HG02981 (cell line): Measurements from ENCODE around the gene TENT4A.

ENCODE experiments used
- ATAC-seq: cut with Tn5 transposase; IDR thresholded peaks from one replicate; pipeline ENCODE4 v1.9.1; 2021; ENCODE audit warnings: mild to moderate bottlenecking, moderate library complexity; ENCODE audit not compliant: unreplicated experiment

TENT4A gene

DNA sequence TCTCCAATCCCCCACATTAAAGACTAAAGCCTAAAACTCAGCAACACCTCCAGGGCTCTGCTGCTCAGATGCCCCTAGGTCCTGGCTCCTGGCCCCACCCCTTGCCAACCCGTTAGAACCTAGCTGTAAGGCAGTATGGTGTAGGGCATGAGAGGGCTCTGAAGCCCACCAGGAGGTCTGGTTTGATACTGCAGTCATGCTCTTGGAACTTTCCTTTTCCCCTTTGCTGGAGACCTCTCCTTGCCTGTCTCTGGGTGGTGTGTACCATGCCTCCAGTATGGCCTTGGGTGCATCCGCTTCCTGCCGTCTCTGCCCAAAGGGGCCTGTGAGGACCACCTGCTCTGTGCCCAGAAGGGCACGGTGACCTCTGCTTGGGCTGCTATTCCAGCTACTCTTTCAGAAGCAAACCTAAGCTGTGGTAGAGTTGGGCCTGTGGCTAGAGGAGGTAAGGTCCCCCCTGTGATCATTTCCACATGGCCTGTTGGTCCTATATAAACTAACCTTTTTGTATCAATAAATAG is 3.5 kb downstream of the TENT4A start:
- no peak for ATAC-seq

DNA sequence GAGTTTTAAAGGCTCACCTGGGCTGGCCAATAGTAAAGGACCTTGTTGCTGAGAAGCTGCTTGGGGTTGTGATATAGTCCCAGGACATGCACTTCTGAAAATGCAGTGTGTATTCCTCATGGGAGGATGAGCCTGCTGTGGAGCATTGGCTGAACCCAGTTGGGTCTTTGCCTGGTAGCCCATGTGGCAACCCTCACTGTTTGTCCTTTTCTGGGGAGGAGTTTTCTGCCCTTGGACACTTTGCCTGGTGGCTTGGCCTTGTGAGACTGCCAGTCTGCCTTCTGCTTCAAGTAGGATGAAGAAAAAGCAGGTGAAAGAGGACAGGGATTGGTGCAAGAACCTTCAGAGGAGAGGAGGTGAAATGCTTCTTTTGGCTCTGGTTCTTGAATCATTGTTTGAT is 4.0 kb downstream of the TENT4A start:
- ATAC-seq: no peak

DNA sequence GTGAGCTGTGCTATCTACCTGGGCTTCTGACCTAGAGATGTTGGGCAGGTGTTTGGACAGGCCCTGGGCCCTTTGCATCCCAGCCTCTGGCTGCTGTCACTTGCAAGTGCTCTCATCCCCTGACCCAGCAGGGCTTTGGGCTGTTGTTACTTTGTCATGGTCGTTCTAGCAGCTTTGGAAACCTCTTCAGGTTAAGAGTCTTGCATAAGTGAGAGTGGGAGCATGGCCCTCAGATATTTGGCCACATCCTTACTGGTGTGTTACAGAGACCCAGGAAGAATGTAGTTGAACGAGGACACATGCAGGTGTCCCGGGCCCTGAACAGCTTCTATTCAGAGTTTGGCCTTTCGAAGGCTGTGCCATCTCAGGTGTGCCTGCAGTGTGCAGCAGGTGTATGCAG is 4.5 kb downstream of the TENT4A start:
- ATAC-seq: no peak

DNA sequence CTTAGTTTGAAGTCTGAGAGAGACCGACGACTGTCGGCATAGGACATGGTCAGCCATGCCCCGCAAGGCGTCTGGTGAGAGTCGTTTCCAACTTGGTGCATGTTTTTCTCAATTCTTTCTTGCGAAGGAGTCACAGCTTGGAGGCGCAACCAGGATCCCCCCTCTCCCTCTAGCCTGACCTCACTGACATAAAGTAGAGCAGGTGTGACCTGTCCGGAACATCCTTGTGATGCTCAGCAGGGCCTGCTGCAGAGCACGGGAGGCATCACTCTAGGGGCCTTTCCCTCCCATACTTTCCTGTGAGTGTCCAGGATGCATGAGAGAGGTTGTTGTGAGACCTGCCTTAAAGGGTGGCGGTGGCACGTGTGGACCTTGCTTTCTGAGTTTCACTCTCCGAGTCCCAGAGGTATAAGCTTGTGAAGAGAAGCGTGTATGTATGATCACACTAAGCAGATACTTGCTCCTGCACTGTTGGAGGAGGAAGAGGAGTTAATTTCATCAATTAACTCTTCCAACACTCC is 5.0 kb downstream of the TENT4A start:
- ATAC-seq: no peak

DNA sequence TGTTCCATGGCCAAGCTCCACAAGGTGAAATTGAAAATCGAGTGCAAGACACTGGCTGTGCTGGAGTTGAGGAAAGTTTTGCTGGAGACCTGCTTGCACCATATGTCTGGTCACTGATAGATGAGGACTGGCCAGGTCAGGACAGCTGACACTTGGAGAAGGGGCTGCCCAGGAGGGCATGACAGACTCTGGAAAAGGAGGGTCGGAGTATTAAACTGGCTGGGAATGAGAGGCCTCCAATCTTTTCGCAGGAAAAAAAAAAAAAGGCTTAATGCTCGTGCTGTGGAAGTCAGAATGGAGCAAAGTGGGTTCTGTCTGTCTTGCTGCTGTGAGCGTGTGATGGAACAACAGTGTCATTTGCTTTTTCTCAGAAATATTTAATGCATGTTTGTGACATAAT is 5.5 kb downstream of the TENT4A start:
- no peak for ATAC-seq

DNA sequence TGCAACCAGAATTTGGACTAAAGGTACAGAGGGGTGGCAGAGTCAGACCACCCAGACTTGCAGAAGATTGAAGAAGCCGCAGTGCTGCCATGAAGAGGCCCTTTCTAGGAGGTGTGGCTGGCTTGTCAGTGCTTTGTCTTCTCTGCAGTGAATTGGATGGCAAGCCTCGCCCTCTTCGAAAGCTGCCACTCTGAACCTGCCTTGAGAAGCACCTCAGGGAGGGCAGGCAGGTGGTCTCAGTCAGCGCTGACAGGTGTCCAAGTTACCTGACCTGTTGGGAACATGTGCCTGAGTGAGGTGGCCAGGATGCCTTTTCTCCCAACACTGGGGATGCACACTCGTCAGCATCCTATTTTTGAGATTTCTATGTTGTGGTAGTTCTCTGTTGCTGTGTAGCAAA is 6.2 kb downstream of the TENT4A start:
- ATAC-seq: no peak

DNA sequence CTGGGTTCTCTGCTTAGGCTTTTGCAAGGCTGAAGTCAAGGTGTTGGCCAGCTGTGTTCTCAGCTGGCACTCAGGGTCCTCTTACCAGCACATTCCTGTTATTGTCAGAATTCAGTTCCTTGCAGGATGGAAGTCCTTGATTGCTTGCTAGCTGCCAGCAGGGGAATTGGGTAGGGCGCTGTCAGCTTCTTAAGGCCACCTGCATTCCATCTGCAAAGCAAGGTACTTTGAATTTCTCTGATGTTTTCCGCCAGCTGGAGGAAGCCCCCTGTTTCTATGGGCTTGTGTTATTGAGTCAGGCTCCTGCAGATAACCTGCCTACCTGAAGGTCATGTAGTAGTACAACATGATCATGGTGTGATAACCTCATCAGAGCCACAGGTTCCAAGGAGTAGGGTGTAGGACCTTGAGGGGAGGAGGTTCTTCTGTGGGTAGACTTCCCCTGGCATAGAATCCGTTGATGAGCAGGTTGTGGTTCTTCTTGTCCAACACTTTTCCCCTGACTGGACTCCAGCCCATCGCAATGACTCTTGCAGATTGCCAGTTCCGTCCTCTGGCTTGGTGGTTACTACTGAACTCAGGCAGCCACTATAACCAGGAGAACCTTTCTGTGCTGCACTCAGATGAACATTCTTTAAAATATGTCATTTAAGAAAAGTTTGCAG is 6.8 kb downstream of the TENT4A start:
- no peak for ATAC-seq

DNA sequence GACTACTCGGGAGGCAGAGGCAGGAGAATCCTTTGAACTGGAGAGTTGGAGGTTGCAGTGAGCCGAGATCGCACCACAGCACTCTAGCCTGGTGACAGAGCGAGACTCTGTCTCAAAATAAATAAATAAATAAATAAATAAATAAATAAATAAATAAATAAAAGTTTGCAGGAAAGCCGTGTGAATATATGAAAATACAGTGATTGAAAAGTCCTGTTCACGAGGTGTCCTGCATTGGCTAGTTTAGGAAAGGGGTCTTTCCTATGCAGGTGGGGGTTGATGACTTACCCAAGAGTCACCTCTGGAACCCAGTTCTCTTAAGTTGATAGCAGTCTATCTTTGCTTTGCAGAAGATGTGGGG is 7.3 kb downstream of the TENT4A start:
- no peak for ATAC-seq

DNA sequence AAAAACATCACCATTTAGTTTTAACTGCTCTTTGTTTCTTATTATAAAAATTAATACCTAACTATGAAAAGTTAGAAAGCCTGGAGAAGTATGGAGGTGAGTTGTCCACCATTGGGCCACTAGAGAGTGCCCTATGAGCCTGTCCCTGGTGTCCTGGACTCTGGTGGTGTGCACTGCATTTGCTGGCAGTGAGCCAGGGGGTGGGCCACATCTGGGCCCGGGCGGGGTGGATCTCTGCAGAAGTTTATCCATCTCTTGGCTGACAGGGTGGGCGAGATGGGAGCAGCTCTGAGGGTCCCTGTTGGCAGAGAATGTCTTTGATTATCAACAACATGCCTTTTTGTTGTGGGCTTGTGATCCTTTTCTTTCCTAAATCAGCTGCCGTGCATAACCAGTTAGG is 8.2 kb downstream of the TENT4A start:
- no peak for ATAC-seq

DNA sequence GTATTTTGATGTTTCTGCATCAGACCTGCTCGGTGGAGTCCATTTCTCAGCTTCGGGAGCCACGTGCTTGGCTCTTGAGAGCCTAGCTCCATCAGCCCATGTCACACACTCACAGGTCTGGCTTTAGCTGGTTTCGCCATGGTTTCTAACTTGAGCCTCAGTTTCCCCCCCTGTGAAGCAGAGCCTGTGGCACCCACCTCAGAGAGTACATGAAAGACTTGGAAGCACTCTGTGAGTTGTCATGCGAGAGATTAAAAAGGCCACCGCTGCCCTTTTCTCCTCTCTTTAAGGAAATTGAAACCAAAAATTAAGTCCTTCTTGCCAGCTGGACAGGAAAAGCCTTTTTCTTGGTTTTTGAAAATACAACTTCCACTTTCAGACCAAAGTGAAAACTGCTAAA is 8.8 kb downstream of the TENT4A start:
- ATAC-seq: peak; percentile 46

DNA sequence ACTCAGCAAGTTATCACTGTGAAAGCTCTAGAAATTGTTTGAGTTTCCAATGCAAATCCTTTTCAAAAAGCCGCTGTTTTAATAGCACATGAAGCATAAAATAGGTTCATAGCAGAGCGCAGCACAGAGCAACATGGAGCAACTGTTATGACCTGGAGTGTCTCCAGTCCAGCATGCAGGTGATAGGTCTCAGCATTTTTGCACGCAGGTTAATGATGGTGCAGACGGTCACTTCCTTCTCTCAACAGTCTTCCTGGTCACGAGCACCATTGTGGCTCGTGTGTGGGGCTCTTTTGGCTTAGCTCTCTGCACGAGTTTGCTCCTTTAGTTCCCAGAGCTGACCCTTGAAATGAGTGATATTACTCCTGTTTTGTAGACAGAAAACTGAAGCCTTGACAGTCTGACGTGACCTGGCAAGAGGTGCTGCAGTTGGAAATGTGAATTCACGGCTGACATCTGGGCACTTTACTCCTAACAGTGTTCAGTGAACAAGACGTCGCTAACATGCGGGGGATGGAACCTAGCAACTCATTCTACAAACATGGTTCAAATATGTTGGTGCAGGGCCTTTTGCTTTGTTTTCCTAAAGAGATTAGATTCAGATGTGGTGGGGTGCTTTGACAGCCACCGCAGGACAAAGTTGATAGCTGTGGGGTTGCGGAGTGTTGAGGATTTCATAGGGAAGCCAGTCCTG is 10.0 kb downstream of the TENT4A start:
- no peak for ATAC-seq

DNA sequence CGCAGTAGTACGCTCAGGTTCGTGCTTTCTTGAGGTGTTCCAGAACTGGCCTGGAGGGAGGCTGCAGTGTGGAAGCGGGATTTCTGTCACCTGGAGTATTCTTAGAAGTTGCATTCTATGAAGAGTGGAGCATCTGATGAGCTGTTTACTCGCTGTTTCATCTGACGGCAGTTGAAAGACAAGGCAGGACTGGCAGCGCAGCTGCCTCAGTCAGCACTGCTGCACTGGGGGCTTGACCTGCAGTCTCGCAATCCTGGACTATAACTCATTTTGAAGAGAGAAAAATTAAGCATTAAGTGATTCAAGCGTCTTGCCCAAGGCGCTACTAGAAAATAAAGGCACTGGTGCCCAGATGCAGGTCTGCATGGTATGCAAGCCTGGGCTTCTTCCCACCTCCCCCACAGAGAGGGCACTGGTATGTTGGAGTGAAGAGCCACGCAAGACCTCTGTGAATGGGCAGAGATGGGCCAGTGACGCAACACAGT is 10.6 kb downstream of the TENT4A start:
- no peak for ATAC-seq

DNA sequence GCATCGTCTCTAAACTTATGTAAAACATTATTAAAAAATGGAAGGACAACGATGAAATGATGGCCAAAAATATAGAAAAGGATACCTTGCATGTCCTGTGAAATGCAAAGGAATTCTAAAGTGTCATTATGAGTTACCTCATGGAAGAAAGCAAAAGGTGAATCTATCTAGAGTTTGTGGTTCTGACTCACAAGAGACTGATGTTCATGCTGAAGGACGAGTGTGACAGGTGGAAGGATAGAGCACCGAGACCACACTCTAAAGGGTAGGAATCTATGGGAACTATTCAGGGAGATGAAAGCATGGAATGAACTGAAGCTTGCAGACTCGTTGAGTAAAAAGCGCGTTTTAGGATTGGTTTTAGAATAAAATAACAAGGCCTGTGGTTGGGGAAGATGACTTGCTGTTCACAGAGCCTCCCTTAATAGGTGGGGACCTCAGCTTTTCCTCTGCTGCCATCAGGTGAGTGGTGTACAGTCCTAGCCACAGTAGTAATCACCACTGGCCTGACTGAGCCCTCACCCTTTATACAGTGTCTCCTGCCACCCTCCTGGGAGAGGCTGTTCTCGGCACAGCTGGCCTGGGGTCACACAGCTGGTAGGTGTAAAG is 11.2 kb downstream of the TENT4A start:
- ATAC-seq: no peak

DNA sequence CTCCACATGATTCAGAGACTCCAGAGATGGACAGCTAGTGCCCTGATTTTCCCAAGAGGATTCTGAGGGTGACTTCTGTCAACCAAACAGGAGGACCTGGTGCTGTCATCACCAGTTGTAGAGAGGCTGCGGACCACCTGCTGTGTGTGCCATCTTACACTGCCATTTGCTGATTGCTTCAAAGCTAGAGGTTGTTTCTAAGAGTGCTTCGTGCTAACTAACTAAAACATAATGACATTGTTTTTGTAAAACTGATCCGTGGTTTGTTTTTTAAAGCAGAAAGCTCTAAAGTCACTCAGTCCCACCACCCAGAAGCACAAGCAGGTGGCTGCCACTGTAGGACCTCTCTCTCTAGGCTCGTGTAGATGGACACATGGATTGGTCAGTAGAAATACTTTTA is 12.2 kb downstream of the TENT4A start:
- ATAC-seq: no peak

DNA sequence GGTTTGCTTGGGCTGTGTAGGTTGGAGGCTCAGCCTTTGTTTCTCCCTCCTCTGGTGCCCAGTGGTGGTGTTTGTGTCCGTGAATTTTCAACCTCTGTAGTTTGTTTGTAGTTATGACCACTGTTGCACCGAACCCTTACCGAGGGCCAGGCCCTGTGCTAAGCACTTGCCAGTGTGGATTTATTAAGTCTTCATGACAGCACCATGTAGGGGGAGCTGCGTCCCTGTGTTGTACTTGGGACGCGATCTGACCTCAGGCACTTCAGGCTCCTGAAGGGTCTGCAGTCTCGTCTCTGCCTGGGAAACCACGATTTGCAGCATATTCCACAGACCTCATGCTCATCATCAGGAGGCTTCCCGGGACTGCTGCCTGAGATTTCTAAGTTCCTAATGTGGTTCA is 12.8 kb downstream of the TENT4A start:
- no peak for ATAC-seq

DNA sequence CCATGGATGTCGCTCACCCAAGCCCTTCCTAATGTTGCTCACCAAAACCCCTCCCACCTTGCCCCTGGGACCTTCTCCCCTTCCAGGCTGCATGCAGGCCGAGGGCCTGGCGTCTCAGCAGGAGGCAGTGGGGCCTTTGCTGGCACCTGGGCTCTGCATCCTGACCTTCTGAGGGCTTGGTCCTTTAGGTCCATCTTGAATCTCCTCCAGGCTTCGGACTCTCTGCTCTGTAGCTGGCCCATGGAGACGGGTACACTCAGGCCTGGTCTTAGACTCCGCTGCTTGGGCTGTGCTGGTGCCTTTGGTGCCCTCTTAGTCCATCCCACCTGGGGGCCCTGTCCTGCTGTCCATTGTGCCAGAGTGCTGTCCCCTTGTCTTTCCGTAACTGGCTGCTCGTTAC is 14.0 kb downstream of the TENT4A start:
- no peak for ATAC-seq

DNA sequence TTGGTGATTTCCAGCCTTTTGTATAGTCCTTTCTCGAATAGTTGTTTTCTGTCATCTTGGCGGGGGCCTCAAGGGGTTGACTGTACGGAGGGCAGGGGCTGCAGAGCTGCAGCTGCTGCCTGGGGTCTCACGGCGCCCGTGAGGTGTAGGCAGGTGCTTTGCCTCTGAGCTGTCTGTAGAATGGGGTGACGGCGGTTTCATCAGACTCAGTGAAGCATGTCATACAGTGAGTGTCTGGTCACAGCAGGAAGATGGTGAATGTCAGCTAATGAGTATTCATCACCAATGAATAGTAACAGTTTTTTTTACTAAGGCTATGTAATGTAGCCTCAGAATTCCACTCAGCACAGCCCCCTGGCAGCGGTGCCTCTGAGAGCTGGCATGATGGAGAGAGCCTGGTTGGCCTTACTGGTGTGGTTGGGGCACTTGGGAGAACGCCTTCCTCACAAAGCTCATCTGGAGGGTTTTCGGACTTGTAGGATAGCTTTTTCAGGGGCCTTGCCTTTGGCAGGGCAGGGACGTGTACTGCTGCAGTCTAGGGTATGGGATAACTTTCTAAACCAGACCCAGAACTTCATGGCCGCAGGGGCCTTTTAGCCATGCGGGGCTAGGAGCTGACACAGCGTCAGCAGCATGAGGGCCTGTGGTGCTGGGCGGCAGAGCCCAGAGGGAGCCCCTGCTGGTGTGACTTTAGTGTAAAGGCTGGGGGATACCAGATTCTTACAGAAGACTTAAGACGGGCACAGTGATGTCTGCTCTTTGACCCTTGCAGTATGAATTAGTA is 15.0 kb downstream of the TENT4A start:
- ATAC-seq: peak; percentile 77

DNA sequence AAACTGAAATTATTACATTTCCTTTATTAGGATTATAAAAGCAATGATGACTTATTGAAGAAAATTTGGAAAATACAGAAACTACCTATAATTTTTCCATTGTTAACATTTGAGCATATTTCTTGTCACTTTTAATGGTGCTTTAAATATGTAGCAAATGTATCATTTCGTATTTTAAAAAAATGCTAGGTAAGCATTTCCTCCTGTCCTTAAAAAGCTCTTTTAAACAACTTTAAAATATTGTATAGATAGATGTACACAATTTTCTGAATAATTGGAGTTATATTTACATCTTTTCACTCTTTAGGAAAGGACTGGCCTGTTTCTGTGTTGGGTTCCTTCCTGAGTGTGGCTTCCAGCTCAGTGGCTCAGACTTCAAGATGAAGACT is 15.6 kb downstream of the TENT4A start:
- ATAC-seq: no peak

DNA sequence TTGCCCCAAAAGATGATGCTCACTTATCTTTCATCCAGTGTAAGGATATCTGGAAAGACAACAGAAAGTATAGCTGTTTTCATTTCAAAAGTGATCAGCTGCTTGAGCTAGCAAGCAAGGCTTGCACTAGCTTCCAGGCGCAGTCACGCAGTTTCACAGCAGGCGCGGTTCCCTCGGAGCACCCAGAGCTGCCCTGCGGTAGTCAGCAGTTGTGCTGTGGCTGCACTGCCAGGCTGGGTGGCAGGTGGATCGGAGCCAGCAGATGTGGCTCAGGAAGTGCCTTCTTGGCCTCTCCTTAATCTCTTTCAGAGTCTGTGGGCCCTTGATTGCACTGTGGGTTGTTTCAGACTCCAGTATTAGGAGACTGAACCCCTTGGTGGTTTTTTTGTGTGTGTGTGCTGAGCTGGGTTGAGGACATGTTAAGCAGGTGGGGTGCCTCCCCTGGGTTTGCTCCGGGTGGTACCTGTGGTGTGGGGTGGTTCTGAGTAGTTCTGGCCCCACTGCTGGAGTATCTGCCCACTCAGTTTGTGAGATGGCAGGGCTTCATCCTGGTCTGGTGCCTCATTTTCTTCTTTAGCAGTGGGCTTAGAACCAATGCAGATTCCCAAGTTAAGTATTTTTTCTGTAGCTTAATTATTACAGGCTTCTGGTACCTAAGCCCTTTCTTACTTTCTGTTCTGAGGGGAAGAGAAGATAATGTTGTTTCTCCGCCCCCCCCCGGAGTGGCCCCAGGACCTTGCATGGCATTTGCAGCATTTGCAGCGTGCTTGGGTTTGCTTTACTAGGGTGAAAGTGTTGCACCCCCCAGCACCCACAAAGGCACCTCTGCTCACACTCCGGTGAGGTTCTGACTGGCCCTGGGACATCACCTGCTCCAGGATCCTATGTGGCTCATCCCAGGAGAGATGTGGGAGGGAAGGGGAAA is 16.4 kb downstream of the TENT4A start:
- no peak for ATAC-seq

DNA sequence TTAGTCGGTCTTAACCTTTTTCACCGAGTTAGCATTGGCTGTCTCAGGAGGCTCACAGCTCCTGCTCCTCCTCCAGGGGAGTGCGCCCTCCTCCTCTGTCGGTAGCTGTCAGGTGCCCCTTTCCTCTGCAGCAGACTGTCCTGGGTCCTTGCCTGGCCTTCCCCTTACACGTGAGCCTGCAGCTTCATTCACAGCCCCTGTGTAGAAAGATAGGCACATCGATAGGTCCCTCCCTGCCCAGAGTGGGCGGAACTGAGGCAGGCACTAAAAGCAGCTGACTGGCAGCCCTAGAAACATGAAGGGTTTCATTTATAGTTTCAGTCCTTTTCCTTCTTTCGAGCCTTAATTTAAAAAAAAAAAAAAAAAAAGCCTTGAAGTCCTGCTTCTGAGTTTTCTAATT is 17.2 kb downstream of the TENT4A start:
- no peak for ATAC-seq
